Fibroblast of pulmonary artery (primary cell): ENCODE results near the gene MORC2.

ENCODE experiments used
- DNase-seq: peaks from one replicate; pipeline ENCODE4 v3.0.0-alpha.2; 2010; ENCODE audit warnings: low read depth
- H3K4me3 ChIP-seq: replicated peaks from 2 replicates; pipeline ENCODE4 v1.5.1; 2011; ENCODE audit warnings: low read depth, mild to moderate bottlenecking, control low read depth, low read length, moderate library complexity
- TF ChIP-seq, protein P1 (sequence below): IDR thresholded peaks from 2 replicates; pipeline ENCODE4 v1.5.1; 2011; ENCODE audit warnings: mild to moderate bottlenecking, control low read depth, low read length, inconsistent platforms; ENCODE audit errors: missing control alignments

MORC2 gene

DNA sequence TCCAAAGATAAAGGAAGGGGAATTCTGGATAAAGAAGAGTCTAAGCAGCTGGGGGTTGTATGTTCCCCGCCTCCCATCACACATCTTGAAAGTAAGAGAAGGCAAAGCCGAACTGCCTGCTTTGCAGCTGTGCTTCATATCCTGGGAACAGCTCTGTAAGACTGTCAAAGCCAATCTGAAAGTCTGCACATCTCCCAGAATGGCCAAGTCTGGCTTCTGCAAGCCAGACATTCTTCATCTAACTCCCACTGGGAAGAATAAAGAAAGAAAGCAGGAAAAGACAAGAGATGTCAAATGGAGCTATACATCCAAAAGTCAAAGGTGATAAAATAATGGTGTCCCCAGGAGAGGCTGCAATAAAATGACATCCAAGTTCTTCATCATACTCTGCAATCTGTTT lies 15.4 kb downstream of the MORC2 start:
- no peak for DNase-seq
- TF ChIP-seq, protein P1, sequence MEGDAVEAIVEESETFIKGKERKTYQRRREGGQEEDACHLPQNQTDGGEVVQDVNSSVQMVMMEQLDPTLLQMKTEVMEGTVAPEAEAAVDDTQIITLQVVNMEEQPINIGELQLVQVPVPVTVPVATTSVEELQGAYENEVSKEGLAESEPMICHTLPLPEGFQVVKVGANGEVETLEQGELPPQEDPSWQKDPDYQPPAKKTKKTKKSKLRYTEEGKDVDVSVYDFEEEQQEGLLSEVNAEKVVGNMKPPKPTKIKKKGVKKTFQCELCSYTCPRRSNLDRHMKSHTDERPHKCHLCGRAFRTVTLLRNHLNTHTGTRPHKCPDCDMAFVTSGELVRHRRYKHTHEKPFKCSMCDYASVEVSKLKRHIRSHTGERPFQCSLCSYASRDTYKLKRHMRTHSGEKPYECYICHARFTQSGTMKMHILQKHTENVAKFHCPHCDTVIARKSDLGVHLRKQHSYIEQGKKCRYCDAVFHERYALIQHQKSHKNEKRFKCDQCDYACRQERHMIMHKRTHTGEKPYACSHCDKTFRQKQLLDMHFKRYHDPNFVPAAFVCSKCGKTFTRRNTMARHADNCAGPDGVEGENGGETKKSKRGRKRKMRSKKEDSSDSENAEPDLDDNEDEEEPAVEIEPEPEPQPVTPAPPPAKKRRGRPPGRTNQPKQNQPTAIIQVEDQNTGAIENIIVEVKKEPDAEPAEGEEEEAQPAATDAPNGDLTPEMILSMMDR, result no peak
- no peak overlapping the region for H3K4me3 ChIP-seq

DNA sequence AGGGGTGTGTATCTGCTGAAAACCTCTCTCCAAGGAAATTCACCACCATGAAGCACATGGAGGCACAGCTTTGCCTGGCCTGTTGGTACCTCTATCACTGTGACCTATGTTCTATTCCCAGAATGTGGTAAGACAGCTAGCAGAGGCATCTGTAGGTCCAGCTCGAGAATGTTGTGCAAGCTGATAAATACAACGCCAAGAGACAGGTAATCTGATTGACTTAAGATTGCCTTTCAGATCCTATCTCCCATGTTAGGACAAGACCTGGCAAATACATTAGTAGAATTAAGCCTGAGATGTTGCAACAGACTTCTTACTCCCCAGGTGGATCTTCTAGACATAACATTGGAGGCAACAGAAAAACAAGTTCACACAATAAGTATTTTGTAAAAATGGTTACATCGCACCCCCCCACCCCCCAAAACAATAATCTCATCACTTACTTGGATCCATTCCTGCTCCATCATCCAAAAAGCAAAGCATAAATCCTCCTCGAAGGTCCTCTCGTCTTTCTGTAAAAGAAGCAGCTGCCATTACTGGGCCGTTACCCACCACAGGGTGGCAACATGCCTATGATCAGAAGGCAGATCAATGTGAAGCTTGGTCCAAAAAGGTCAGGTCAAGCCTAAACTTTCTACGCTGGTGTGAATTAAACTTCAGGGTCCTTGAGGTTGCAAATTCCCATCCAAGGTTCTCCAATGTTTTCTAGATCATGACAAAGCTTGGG lies 18.5 kb downstream of the MORC2 start:
- no peak for DNase-seq
- H3K4me3 ChIP-seq, result no peak overlapping the region
- TF ChIP-seq, protein P1, result no peak

DNA sequence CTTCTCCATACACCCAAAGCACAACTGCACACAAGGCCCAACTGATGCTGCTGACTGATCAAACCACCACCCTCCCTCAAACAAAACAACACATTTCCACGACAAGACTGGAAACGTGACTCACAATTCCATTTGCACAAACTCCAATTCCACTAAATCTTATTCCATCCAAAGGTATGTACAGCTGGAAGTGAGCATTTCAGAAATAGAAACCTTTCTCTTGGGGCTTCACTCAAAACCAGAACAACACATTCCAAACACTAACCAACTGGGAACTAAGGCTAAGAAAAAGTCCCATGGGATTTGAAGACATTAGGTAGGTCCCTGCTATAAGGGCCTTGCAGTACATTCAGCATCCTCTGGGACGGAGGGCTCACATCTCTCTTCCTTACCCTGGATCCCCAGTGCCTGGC lies 19.6 kb downstream of the MORC2 start:
- TF ChIP-seq, protein P1, result no peak
- DNase-seq, result no peak

DNA sequence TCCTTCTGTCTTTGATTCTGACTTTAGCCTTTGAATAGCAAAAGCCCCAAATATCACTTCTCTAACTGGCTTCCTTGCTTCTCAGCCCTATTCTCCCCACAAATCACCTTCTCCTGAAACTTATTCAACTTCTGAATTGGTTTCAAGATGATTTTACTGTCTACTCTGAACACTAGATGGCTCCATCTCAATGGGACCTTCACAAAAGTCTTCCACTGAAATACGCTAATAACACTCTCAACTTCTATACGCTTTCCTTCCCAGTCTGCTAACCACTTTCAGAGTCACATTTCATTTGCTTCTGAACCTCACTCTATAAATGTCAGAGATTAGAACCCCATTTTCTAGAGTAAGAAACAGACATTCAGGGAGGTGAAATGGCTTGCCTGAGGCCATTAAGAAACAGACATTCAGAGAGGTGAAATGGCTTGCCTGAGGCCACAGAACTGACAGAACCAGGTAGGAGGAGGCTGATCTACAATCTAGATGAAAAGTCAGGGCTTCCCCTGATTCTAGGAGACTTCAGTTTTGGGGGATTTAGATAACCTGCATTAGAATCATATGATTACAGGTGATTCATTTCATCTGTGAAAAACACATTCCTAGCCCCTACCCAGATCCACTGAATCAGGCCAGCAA lies 20.6 kb downstream of the MORC2 start:
- TF ChIP-seq, protein P1, result peak; percentile 64
- DNase-seq, result peak; percentile 81
- no peak overlapping the region for H3K4me3 ChIP-seq

More for the DNA sequence above, 19.6 kb downstream of the MORC2 start:
- H3K4me3 ChIP-seq, result no peak overlapping the region

DNA sequence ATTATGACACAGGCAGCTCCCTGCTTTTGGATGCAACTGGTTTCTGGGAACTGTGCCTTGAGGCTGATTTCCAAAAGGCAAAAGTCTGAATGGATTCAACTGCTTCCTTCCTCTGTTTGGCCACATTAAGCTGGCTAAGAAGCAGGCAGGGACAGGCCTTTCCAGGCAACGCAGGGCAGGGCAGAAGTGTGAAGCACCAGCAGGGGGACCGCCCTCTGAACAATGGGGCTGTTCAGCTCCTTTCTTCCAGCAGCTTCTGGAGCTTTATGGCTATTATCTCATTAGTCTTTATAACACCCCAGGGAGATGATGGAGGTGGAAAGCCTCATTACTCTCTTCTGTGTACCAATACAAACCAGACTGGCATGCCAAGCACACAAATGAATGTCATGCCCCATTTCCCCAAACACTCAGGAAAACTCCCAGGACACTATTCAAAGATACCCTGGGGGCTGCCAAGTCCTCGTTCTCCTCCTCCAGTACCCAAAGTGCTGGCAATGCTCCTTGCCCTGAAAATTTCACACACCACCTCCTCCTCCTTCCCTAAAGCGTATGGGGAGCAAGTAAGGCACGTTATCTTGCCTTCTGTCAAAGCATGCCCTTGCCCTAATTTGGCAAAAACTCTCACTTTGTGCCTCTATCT lies 21.3 kb downstream of the MORC2 start:
- TF ChIP-seq, protein P1, result peak; percentile 7
- H3K4me3 ChIP-seq, result no peak overlapping the region
- no peak for DNase-seq

DNA sequence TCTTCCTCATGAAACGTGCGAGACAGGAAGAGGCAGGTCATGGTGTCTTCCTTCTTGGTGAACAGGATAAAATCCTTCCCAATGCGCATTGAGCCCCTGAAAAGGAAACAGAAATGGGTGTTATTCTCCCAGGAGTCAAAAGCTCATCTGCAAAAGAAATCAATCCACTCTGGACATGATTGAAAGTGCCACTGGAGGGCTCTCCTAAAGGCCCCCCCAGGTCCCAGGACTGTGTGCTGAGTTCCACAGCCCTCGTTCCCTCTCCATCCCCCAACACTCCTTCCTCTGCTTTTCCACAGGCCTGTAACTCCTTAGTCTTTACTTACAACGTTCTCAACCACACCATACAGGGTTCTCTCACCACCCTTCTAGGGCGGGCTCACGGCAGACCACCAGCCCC lies 22.2 kb downstream of the MORC2 start:
- TF ChIP-seq, protein P1, result no peak
- DNase-seq, result no peak
- no peak overlapping the region for H3K4me3 ChIP-seq

DNA sequence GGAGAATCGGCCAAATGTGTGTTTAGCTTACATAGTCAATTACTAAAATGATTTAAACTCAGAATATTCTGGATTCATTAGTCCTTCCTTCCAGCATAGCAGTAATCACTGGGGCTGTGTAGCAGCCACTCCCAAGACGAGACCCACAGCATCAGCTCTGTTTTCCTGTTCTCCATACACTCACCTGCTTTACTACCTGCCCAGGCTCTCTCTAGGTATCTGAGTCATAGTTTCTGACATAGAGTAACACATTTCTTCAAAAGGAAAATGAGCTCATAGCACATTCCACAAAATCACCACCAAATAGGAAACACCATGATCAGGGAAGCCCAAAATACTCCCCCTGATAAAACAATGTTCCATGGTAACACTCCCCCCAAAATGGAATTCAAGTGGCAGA lies 22.9 kb downstream of the MORC2 start:
- no peak overlapping the region for H3K4me3 ChIP-seq
- TF ChIP-seq, protein P1, result no peak
- no peak for DNase-seq
